ENCODE data around the gene CELSR2. TPM values are rescaled to one million over a fixed set of nuclear protein-coding genes. Genes with fewer than 3 reads are reported as not detected.

The CELSR2 gene
- total RNA-seq, 1 experiment from 2014 or later, result 6.9 TPM

GRCh38 chr1:109263597-109264378 is 14.4 kb downstream of the CELSR2 start:
- Mint-ChIP-seq H3K4me3 (ENCODE audit: unreplicated experiment) (peak overlapping the region; percentile 47), H3K9me3 (ENCODE audit: unreplicated experiment) (no peaks in the 10 kb centered on the region), H3K27me3 (ENCODE audit: insufficient read depth, unreplicated experiment) (no peaks in the 10 kb centered on the region), H3K27ac (ENCODE audit: low read depth, unreplicated experiment) (no peak overlapping the region), H3K36me3 (ENCODE audit: insufficient read depth, unreplicated experiment) (peaks cover 11% of the 10 kb centered on the region), H3K4me1 (ENCODE audit: insufficient read depth, unreplicated experiment) (peaks cover 24% of the 10 kb centered on the region)
- BruUV-seq (replicated peaks), result no TSS peak
- peak; percentile 99 for TF ChIP-seq CTCF (IDR thresholded peaks at IDR 0.05; ENCODE audit: unreplicated experiment)
- DNase-seq (ENCODE audit: unreplicated experiment), result peak; percentile 94
- CTCF ChIA-PET, result interaction anchor here (0.6 to 4.0 kb wide), 24 partner anchors 9 to 268 kb away, joined by 3 to 43 read pairs (median 5); partner anchors contain the start of genes CYB561D1, PSRC1 and SORT1
- POLR2A ChIA-PET, result interaction anchor here (0.6 to 5.9 kb wide), 8 partner anchors 10 to 417 kb away, joined by 3 to 28 read pairs (median 6); partner anchors contain the start of genes PSRC1, SARS1 and SORT1
- intact Hi-C loops (cut with micrococcal nuclease), result loop anchor here (1.0 to 2.0 kb wide), 8 partner anchors 11 to 435 kb away; partner anchors contain the start of gene PSRC1

- TF ChIP-seq CTCF (IDR thresholded peaks at IDR 0.05; ENCODE audit: unreplicated experiment), result no peak
- H3K36me3 Mint-ChIP-seq (ENCODE audit: insufficient read depth, unreplicated experiment), result peaks cover 11% of the 10 kb centered on the region
- H3K27ac Mint-ChIP-seq (ENCODE audit: low read depth, unreplicated experiment), result no peak overlapping the region
- no peak overlapping the region for H3K4me3 Mint-ChIP-seq (ENCODE audit: unreplicated experiment)
- no peaks in the 10 kb centered on the region for H3K9me3 Mint-ChIP-seq (ENCODE audit: unreplicated experiment)
- intact Hi-C loops (cut with micrococcal nuclease), result no loop called here
- H3K4me1 Mint-ChIP-seq (ENCODE audit: insufficient read depth, unreplicated experiment), result peaks cover 24% of the 10 kb centered on the region
- POLR2A ChIA-PET, result interaction anchor here (0.8 to 5.9 kb wide), 5 partner anchors 9 to 135 kb away, joined by 3 to 28 read pairs (median 6); partner anchors contain the start of genes PSRC1 and SORT1
- CTCF ChIA-PET, result interaction anchor here (0.6 to 4.0 kb wide), 22 partner anchors 9 to 268 kb away, joined by 3 to 43 read pairs (median 4); partner anchors contain the start of genes PSRC1 and SORT1
- no TSS peak for BruUV-seq (replicated peaks)
- DNase-seq (ENCODE audit: unreplicated experiment), result no peak
- H3K27me3 Mint-ChIP-seq (ENCODE audit: insufficient read depth, unreplicated experiment), result no peaks in the 10 kb centered on the region
These were observed 15.0 kb downstream of the CELSR2 start for GRCh38 chr1:109264379-109264755.

GRCh38 chr1:109265016-109265415 is 15.7 kb downstream of the CELSR2 start:
- peaks cover 11% of the 10 kb centered on the region for H3K36me3 Mint-ChIP-seq (ENCODE audit: insufficient read depth, unreplicated experiment)
- intact Hi-C loops (cut with micrococcal nuclease), result no loop called here
- POLR2A ChIA-PET, result interaction anchor here (0.6 to 5.9 kb wide), 2 partner anchors 129 to 134 kb away, joined by 3 to 28 read pairs; partner anchors contain the start of gene SORT1
- no peak for TF ChIP-seq CTCF (IDR thresholded peaks at IDR 0.05; ENCODE audit: unreplicated experiment)
- H3K27me3 Mint-ChIP-seq (ENCODE audit: insufficient read depth, unreplicated experiment), result no peaks in the 10 kb centered on the region
- no peak for DNase-seq (ENCODE audit: unreplicated experiment)
- H3K27ac Mint-ChIP-seq (ENCODE audit: low read depth, unreplicated experiment), result no peak overlapping the region
- CTCF ChIA-PET, result interaction anchor here (1.0 to 4.0 kb wide), 13 partner anchors 10 to 267 kb away, joined by 3 to 43 read pairs (median 7); partner anchors contain the start of genes PSRC1 and SORT1
- no peak overlapping the region for H3K4me3 Mint-ChIP-seq (ENCODE audit: unreplicated experiment)
- peaks cover 24% of the 10 kb centered on the region for H3K4me1 Mint-ChIP-seq (ENCODE audit: insufficient read depth, unreplicated experiment)
- BruUV-seq (replicated peaks), result no TSS peak
- H3K9me3 Mint-ChIP-seq (ENCODE audit: unreplicated experiment), result no peaks in the 10 kb centered on the region

GRCh38 chr1:109265741-109266330 is 16.5 kb downstream of the CELSR2 start:
- peaks cover 11% of the 10 kb centered on the region for H3K36me3 Mint-ChIP-seq (ENCODE audit: insufficient read depth, unreplicated experiment)
- DNase-seq (ENCODE audit: unreplicated experiment), result no peak
- no peak overlapping the region for H3K4me3 Mint-ChIP-seq (ENCODE audit: unreplicated experiment)
- intact Hi-C loops (cut with micrococcal nuclease), result no loop called here
- POLR2A ChIA-PET, result interaction anchor here (0.5 to 5.9 kb wide), 4 partner anchors 41 to 210 kb away, joined by 3 to 28 read pairs (median 4); partner anchors contain the start of gene SORT1
- H3K27ac Mint-ChIP-seq (ENCODE audit: low read depth, unreplicated experiment), result no peak overlapping the region
- H3K9me3 Mint-ChIP-seq (ENCODE audit: unreplicated experiment), result no peaks in the 10 kb centered on the region
- H3K27me3 Mint-ChIP-seq (ENCODE audit: insufficient read depth, unreplicated experiment), result no peaks in the 10 kb centered on the region
- CTCF ChIA-PET, result interaction anchor here (0.5 to 4.0 kb wide), 10 partner anchors 10 to 512 kb away, joined by 3 to 43 read pairs (median 5); partner anchors contain the start of genes PSRC1 and SORT1
- H3K4me1 Mint-ChIP-seq (ENCODE audit: insufficient read depth, unreplicated experiment), result peaks cover 24% of the 10 kb centered on the region
- TF ChIP-seq CTCF (IDR thresholded peaks at IDR 0.05; ENCODE audit: unreplicated experiment), result no peak
- no TSS peak for BruUV-seq (replicated peaks)
